Measurements from ENCODE around the gene VRTN.

- no peak for TF ChIP-seq CTCF (conservative IDR thresholded peaks at IDR 0.05; ENCODE audit: low read length)
- TF ChIP-seq EZH2phosphoT487 (IDR thresholded peaks at IDR 0.05; ENCODE audit: borderline replicate concordance), result no peak
Measured at GRCh38 chr14:74368026-74368425, 19.8 kb downstream of the VRTN start.
